Measurements from ENCODE around the gene LNP1.

Gene LNP1

DNA sequence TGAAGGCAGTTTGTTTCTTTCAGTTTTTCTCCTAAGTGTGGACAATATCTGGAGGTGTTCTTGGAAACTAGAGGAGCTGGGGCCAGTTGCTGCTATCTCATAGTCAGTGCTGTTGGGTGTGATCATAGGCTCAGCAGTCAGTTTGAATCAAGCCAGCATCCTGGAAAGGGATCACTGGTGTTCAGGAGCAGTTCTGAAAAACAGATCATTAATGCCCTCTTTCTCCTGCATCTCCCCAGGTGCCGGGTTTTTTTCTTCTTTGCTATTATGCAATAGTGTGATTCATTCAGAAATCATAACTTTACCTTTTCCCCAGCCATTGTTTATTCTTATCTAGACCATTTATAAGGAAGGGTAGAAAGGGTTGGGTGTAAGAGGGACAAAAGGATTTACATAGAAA, 24.0 kb downstream of the LNP1 start (continued):
- TF ChIP-seq, protein P1, sequence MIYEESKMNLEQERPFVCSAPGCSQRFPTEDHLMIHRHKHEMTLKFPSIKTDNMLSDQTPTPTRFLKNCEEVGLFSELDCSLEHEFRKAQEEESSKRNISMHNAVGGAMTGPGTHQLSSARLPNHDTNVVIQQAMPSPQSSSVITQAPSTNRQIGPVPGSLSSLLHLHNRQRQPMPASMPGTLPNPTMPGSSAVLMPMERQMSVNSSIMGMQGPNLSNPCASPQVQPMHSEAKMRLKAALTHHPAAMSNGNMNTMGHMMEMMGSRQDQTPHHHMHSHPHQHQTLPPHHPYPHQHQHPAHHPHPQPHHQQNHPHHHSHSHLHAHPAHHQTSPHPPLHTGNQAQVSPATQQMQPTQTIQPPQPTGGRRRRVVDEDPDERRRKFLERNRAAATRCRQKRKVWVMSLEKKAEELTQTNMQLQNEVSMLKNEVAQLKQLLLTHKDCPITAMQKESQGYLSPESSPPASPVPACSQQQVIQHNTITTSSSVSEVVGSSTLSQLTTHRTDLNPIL (CRISPR knock-in tag; IDR thresholded peaks at IDR 0.05; ENCODE audit: low read depth) = no peak
- TF ChIP-seq BACH2 (CRISPR knock-in tag; IDR thresholded peaks at IDR 0.05; ENCODE audit: borderline replicate concordance) = no peak
- TF ChIP-seq, protein P2, sequence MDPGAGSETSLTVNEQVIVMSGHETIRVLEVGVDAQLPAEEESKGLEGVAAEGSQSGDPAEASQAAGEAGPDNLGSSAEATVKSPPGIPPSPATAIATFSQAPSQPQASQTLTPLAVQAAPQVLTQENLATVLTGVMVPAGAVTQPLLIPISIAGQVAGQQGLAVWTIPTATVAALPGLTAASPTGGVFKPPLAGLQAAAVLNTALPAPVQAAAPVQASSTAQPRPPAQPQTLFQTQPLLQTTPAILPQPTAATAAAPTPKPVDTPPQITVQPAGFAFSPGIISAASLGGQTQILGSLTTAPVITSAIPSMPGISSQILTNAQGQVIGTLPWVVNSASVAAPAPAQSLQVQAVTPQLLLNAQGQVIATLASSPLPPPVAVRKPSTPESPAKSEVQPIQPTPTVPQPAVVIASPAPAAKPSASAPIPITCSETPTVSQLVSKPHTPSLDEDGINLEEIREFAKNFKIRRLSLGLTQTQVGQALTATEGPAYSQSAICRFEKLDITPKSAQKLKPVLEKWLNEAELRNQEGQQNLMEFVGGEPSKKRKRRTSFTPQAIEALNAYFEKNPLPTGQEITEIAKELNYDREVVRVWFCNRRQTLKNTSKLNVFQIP (CRISPR knock-in tag; IDR thresholded peaks at IDR 0.05; ENCODE audit: borderline replicate concordance, low read depth) = no peak
- TF ChIP-seq PPARA (CRISPR knock-in tag; IDR thresholded peaks at IDR 0.05; ENCODE audit: borderline replicate concordance) = no peak
- no peak for TF ChIP-seq ZNF8 (CRISPR knock-in tag; IDR thresholded peaks at IDR 0.05)

DNA sequence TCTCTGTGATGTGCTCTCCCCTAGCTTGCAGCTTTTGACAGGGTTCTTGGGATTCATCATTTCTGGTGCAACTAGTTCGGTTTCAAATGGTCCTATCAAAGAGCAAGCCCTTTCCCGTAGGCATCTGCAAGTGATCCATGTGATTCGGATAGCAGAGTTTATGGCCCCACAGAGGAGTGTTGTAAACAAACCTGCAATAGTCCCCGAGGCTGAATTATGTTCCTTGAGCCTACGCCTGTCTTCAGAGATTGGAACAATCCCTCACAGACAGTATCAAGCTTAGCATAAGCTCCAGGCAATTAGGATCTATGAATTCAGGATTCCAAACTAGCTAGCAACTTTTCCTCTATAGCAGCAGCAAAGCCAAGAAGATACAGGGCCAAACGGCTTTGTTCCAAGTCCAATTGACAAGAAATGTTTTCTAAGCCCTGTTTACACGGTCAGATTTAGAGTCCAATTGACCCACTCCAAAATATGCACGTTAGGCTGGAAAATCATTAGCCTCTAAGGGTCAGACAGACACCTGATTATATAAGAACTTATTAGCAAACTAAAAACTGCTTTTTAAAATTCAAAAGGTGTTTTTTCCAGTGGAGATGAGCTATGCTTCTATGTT, 24.8 kb downstream of the LNP1 start:
- no peak for ATAC-seq
- TF ChIP-seq, protein P3, sequence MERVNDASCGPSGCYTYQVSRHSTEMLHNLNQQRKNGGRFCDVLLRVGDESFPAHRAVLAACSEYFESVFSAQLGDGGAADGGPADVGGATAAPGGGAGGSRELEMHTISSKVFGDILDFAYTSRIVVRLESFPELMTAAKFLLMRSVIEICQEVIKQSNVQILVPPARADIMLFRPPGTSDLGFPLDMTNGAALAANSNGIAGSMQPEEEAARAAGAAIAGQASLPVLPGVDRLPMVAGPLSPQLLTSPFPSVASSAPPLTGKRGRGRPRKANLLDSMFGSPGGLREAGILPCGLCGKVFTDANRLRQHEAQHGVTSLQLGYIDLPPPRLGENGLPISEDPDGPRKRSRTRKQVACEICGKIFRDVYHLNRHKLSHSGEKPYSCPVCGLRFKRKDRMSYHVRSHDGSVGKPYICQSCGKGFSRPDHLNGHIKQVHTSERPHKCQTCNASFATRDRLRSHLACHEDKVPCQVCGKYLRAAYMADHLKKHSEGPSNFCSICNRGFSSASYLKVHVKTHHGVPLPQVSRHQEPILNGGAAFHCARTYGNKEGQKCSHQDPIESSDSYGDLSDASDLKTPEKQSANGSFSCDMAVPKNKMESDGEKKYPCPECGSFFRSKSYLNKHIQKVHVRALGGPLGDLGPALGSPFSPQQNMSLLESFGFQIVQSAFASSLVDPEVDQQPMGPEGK (CRISPR knock-in tag; IDR thresholded peaks at IDR 0.05; ENCODE audit: borderline replicate concordance) = no peak
- TF ChIP-seq SNAI2 (CRISPR knock-in tag; IDR thresholded peaks at IDR 0.05) = no peak
- TF ChIP-seq ZC3H10 (CRISPR knock-in tag; IDR thresholded peaks at IDR 0.05) = no peak
- no peak for TF ChIP-seq PPARA (CRISPR knock-in tag; IDR thresholded peaks at IDR 0.05; ENCODE audit: borderline replicate concordance)
- no peak for TF ChIP-seq ARNTL (CRISPR knock-in tag; IDR thresholded peaks at IDR 0.05; ENCODE audit: borderline replicate concordance, low read depth)
- TF ChIP-seq, protein P4, sequence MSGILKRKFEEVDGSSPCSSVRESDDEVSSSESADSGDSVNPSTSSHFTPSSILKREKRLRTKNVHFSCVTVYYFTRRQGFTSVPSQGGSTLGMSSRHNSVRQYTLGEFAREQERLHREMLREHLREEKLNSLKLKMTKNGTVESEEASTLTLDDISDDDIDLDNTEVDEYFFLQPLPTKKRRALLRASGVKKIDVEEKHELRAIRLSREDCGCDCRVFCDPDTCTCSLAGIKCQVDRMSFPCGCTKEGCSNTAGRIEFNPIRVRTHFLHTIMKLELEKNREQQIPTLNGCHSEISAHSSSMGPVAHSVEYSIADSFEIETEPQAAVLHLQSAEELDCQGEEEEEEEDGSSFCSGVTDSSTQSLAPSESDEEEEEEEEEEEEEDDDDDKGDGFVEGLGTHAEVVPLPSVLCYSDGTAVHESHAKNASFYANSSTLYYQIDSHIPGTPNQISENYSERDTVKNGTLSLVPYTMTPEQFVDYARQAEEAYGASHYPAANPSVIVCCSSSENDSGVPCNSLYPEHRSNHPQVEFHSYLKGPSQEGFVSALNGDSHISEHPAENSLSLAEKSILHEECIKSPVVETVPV (CRISPR knock-in tag; IDR thresholded peaks at IDR 0.05) = no peak
- TF ChIP-seq ZFP3 (CRISPR knock-in tag; IDR thresholded peaks at IDR 0.05) = no peak
- TF ChIP-seq, protein P5, sequence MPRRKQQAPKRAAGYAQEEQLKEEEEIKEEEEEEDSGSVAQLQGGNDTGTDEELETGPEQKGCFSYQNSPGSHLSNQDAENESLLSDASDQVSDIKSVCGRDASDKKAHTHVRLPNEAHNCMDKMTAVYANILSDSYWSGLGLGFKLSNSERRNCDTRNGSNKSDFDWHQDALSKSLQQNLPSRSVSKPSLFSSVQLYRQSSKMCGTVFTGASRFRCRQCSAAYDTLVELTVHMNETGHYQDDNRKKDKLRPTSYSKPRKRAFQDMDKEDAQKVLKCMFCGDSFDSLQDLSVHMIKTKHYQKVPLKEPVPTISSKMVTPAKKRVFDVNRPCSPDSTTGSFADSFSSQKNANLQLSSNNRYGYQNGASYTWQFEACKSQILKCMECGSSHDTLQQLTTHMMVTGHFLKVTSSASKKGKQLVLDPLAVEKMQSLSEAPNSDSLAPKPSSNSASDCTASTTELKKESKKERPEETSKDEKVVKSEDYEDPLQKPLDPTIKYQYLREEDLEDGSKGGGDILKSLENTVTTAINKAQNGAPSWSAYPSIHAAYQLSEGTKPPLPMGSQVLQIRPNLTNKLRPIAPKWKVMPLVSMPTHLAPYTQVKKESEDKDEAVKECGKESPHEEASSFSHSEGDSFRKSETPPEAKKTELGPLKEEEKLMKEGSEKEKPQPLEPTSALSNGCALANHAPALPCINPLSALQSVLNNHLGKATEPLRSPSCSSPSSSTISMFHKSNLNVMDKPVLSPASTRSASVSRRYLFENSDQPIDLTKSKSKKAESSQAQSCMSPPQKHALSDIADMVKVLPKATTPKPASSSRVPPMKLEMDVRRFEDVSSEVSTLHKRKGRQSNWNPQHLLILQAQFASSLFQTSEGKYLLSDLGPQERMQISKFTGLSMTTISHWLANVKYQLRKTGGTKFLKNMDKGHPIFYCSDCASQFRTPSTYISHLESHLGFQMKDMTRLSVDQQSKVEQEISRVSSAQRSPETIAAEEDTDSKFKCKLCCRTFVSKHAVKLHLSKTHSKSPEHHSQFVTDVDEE (CRISPR knock-in tag; IDR thresholded peaks at IDR 0.05) = no peak
- TF ChIP-seq CSDC2 (CRISPR knock-in tag; IDR thresholded peaks at IDR 0.05) = no peak
- TF ChIP-seq ZNF70 (CRISPR knock-in tag; IDR thresholded peaks at IDR 0.05) = no peak
- no peak for TF ChIP-seq ZNF565 (CRISPR knock-in tag; conservative IDR thresholded peaks at IDR 0.05; ENCODE audit: low read depth)
- TF ChIP-seq, protein P1 (CRISPR knock-in tag; IDR thresholded peaks at IDR 0.05; ENCODE audit: low read depth) = no peak
- no peak for TF ChIP-seq TOX (CRISPR knock-in tag; IDR thresholded peaks at IDR 0.05; ENCODE audit: borderline replicate concordance)
- TF ChIP-seq OSR1 (CRISPR knock-in tag; IDR thresholded peaks at IDR 0.05) = no peak
- no peak for TF ChIP-seq ZFP30 (CRISPR knock-in tag; IDR thresholded peaks at IDR 0.05)
- no peak for TF ChIP-seq ESRRG (CRISPR knock-in tag; IDR thresholded peaks at IDR 0.05)
- no peak for TF ChIP-seq BACH2 (CRISPR knock-in tag; IDR thresholded peaks at IDR 0.05; ENCODE audit: borderline replicate concordance)
- no peak for TF ChIP-seq ZNF8 (CRISPR knock-in tag; IDR thresholded peaks at IDR 0.05)
- TF ChIP-seq ISL1 (CRISPR knock-in tag; IDR thresholded peaks at IDR 0.05) = no peak
- TF ChIP-seq RARB (CRISPR knock-in tag; IDR thresholded peaks at IDR 0.05) = no peak

Data from SK-N-SH treated with all-trans-retinoic acid at 6 μM for 48 hours (cell line).